Activated CD4-positive, alpha-beta T cell treated with anti-CD3 and anti-CD28 coated beads, Interleukin-2, Interleukin-6, amounts not matched to agents 100 ng/mL and 50 ng/mL, durations not matched to agents 16 hours and 8 hours (primary cell): ENCODE data around the gene DNAJC30.

Experiments
- DNase-seq: peaks from one replicate; pipeline ENCODE4 v3.0.0-alpha.2; 2020

Gene DNAJC30

GRCh38 chr7:73646785-73647724 lies 36.2 kb downstream of the DNAJC30 start:
- DNase-seq = no peak

GRCh38 chr7:73645643-73646174 lies 37.5 kb downstream of the DNAJC30 start:
- DNase-seq = no peak

GRCh38 chr7:73644688-73645286 lies 38.5 kb downstream of the DNAJC30 start:
- DNase-seq = no peak

GRCh38 chr7:73642834-73643233 lies 40.4 kb downstream of the DNAJC30 start:
- DNase-seq = no peak

- no peak for DNase-seq
These were observed 44.3 kb downstream of the DNAJC30 start for GRCh38 chr7:73638911-73639310.

- no peak for DNase-seq
These were observed 47.6 kb downstream of the DNAJC30 start for GRCh38 chr7:73635428-73636200.

GRCh38 chr7:73633844-73634243 lies 49.4 kb downstream of the DNAJC30 start:
- DNase-seq = no peak

- DNase-seq = no peak
These were observed 49.9 kb downstream of the DNAJC30 start for GRCh38 chr7:73633323-73633722.

GRCh38 chr7:73631558-73631957 lies 51.7 kb downstream of the DNAJC30 start:
- no peak for DNase-seq
